HepG2 (cell line): ENCODE measurements around the gene MTFR1L. TPM values are rescaled to one million over a fixed set of nuclear protein-coding genes. Genes with fewer than 3 reads are reported as not detected.

ENCODE experiments used
- ATF5 ChIP-seq: sonication (generic); formaldehyde crosslinking; IDR thresholded peaks from 2 replicates; pipeline ENCODE4 v1.4.0; 2020; ENCODE audit warnings: mild to moderate bottlenecking, low read depth, missing genetic modification reagents
- CENPX ChIP-seq: sonication (generic); formaldehyde crosslinking; IDR thresholded peaks from 2 replicates; pipeline ENCODE4 v1.9.0; 2021; ENCODE audit warnings: mild to moderate bottlenecking, missing genetic modification reagents, moderate library complexity
- JUND ChIP-seq: sonication (generic); formaldehyde crosslinking; IDR thresholded peaks from 2 replicates; pipeline ENCODE4 v1.8.0; 2022; ENCODE audit warnings: mild to moderate bottlenecking, missing genetic modification reagents
- KAT8 ChIP-seq: IDR thresholded peaks from 2 replicates; pipeline ENCODE4 v1.6.1; 2016; ENCODE audit warnings: missing genetic modification reagents, missing compliant biosample characterization
- MAFF ChIP-seq: IDR thresholded peaks from 2 replicates; pipeline ENCODE4 v1.6.1; 2011; ENCODE audit warnings: low read depth, low read length, improper control_type of control experiment
- NAIF1 ChIP-seq: sonication (generic); formaldehyde crosslinking; IDR thresholded peaks from 2 replicates; pipeline ENCODE4 v1.5.0; 2020; ENCODE audit warnings: mild to moderate bottlenecking, missing genetic modification reagents, borderline replicate concordance
- PCBP1 ChIP-seq: fragments of 200-400 bp; formaldehyde crosslinking; IDR thresholded peaks from 2 replicates; pipeline ENCODE4 v1.6.1; 2017; ENCODE audit warnings: mild to moderate bottlenecking, low read depth, low read length, borderline replicate concordance
- SAP130 ChIP-seq: IDR thresholded peaks from 2 replicates; pipeline ENCODE4 v1.6.1; 2016; ENCODE audit warnings: low read depth
- SP140L ChIP-seq: sonication (generic); formaldehyde crosslinking; IDR thresholded peaks from 2 replicates; pipeline ENCODE4 v1.4.0; 2020; ENCODE audit warnings: missing genetic modification reagents, borderline replicate concordance
- TCF12 ChIP-seq, 2 experiments: fragments of 450-650 bp in 1 of 2; sonication (generic) in 1 of 2; formaldehyde crosslinking in 1 of 2; IDR thresholded peaks; 2 replicates each; pipeline versions ENCODE4 v1.6.1 to v1.8.0; 2017 to 2022; ENCODE audit warnings: antibody characterized with exemption in 1 of 2, mild to moderate bottlenecking in 1 of 2, missing genetic modification reagents in 1 of 2, moderate library complexity in 1 of 2
- ZBTB44 ChIP-seq: sonication (generic); formaldehyde crosslinking; IDR thresholded peaks from 2 replicates; pipeline ENCODE4 v1.4.0; 2020; ENCODE audit warnings: missing genetic modification reagents
- ZKSCAN1 ChIP-seq: fragments of 150-350 bp; IDR thresholded peaks from 2 replicates; pipeline ENCODE4 v1.6.1; 2014; ENCODE audit warnings: low read length
- ZNF382 ChIP-seq: sonication (generic); formaldehyde crosslinking; IDR thresholded peaks from 2 replicates; pipeline ENCODE4 v1.5.0; 2020; ENCODE audit warnings: missing genetic modification reagents, mild to moderate bottlenecking, borderline replicate concordance
- ZNF816 ChIP-seq: sonication (generic); formaldehyde crosslinking; IDR thresholded peaks from 2 replicates; pipeline ENCODE4 v1.8.0; 2022; ENCODE audit warnings: missing genetic modification reagents, mild to moderate bottlenecking, borderline replicate concordance
- polyA plus RNA-seq, 8 experiments: library from polyadenylated mRNA; depleted of rRNA in 3 of 8; stranded (reverse) in 7 of 8; unstranded in 1 of 8; fragments of >200 nt; fragmentation: Illumina TruSeq in 4 of 8; extraction: Trizol in 4 of 8; gene quantifications; 2 replicates each; pipeline versions ENCODE4 v1.2.1 to v1.2.3, GENCODE V29; 2011 to 2016; ENCODE audit warnings: low read depth in 4 of 8, missing spikeins in 1 of 8, mixed read lengths in 1 of 8; ENCODE audit not compliant: insufficient read depth in 1 of 8
- total RNA-seq, 5 experiments: library from RNA; depleted of rRNA; stranded (reverse); fragments of >200 nt; fragmentation: Illumina TruSeq; extraction: Trizol; gene quantifications; 2 replicates each; pipeline ENCODE4 v1.2.3, GENCODE V29; 2016; ENCODE audit warnings: low read depth in 1 of 5
- TF ChIP-seq, protein P1 (sequence below): sonication (generic); formaldehyde crosslinking; IDR thresholded peaks from 2 replicates; pipeline ENCODE4 v1.4.0; 2020; ENCODE audit warnings: mild to moderate bottlenecking, missing genetic modification reagents
- TF ChIP-seq, protein P2 (sequence below): sonication (generic); formaldehyde crosslinking; IDR thresholded peaks from 2 replicates; pipeline ENCODE4 v1.4.0; 2020; ENCODE audit warnings: mild to moderate bottlenecking, missing genetic modification reagents
- TF ChIP-seq, protein P3 (sequence below): sonication (generic); formaldehyde crosslinking; conservative IDR thresholded peaks from 2 replicates; pipeline ENCODE4 v1.4.0; 2020; ENCODE audit warnings: missing genetic modification reagents

The MTFR1L gene
- total and polyA plus RNA-seq, 2 of the 13 experiments (the other 11 are each of a cell fraction or from before 2014, with no cell fraction given): 38.0 to 55.7 TPM

GRCh38 chr1:25819491-25820246 is at the start of gene MTFR1L (continued):
- TF ChIP-seq PCBP1: no peak
- TF ChIP-seq, protein P1, sequence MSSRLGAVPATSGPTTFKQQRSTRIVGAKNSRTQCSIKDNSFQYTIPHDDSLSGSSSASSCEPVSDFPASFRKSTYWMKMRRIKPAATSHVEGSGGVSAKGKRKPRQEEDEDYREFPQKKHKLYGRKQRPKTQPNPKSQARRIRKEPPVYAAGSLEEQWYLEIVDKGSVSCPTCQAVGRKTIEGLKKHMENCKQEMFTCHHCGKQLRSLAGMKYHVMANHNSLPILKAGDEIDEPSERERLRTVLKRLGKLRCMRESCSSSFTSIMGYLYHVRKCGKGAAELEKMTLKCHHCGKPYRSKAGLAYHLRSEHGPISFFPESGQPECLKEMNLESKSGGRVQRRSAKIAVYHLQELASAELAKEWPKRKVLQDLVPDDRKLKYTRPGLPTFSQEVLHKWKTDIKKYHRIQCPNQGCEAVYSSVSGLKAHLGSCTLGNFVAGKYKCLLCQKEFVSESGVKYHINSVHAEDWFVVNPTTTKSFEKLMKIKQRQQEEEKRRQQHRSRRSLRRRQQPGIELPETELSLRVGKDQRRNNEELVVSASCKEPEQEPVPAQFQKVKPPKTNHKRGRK (CRISPR knock-in tag): no peak
- TF ChIP-seq ZBTB44 (CRISPR knock-in tag): peak; percentile 11; the same call in 1 of the 2 replicates
- TF ChIP-seq ZKSCAN1: no peak
- TF ChIP-seq, protein P2, sequence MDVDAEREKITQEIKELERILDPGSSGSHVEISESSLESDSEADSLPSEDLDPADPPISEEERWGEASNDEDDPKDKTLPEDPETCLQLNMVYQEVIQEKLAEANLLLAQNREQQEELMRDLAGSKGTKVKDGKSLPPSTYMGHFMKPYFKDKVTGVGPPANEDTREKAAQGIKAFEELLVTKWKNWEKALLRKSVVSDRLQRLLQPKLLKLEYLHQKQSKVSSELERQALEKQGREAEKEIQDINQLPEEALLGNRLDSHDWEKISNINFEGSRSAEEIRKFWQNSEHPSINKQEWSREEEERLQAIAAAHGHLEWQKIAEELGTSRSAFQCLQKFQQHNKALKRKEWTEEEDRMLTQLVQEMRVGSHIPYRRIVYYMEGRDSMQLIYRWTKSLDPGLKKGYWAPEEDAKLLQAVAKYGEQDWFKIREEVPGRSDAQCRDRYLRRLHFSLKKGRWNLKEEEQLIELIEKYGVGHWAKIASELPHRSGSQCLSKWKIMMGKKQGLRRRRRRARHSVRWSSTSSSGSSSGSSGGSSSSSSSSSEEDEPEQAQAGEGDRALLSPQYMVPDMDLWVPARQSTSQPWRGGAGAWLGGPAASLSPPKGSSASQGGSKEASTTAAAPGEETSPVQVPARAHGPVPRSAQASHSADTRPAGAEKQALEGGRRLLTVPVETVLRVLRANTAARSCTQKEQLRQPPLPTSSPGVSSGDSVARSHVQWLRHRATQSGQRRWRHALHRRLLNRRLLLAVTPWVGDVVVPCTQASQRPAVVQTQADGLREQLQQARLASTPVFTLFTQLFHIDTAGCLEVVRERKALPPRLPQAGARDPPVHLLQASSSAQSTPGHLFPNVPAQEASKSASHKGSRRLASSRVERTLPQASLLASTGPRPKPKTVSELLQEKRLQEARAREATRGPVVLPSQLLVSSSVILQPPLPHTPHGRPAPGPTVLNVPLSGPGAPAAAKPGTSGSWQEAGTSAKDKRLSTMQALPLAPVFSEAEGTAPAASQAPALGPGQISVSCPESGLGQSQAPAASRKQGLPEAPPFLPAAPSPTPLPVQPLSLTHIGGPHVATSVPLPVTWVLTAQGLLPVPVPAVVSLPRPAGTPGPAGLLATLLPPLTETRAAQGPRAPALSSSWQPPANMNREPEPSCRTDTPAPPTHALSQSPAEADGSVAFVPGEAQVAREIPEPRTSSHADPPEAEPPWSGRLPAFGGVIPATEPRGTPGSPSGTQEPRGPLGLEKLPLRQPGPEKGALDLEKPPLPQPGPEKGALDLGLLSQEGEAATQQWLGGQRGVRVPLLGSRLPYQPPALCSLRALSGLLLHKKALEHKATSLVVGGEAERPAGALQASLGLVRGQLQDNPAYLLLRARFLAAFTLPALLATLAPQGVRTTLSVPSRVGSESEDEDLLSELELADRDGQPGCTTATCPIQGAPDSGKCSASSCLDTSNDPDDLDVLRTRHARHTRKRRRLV (CRISPR knock-in tag): no peak
- TF ChIP-seq, protein P3, sequence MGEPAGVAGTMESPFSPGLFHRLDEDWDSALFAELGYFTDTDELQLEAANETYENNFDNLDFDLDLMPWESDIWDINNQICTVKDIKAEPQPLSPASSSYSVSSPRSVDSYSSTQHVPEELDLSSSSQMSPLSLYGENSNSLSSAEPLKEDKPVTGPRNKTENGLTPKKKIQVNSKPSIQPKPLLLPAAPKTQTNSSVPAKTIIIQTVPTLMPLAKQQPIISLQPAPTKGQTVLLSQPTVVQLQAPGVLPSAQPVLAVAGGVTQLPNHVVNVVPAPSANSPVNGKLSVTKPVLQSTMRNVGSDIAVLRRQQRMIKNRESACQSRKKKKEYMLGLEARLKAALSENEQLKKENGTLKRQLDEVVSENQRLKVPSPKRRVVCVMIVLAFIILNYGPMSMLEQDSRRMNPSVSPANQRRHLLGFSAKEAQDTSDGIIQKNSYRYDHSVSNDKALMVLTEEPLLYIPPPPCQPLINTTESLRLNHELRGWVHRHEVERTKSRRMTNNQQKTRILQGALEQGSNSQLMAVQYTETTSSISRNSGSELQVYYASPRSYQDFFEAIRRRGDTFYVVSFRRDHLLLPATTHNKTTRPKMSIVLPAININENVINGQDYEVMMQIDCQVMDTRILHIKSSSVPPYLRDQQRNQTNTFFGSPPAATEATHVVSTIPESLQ (CRISPR knock-in tag): peak; percentile 44; the same call in 1 of the 2 replicates
- TF ChIP-seq NAIF1 (CRISPR knock-in tag): 0 out of 2 replicates have a peak, but pooled peaks have one; percentile 29
- no peak for TF ChIP-seq ATF5 (CRISPR knock-in tag)
- TF ChIP-seq SAP130 (CRISPR knock-in tag): peak; percentile 91
- peak; percentile 30; the same call in 1 of the 2 replicates for TF ChIP-seq JUND (CRISPR knock-in tag)
- peak; percentile 85 for TF ChIP-seq KAT8 (CRISPR knock-in tag)
- no peak for TF ChIP-seq MAFF
- TF ChIP-seq CENPX (CRISPR knock-in tag): no peak
- TF ChIP-seq SP140L: no peak
- no peak; the same call in 1 of the 2 replicates for TF ChIP-seq ZNF816 (CRISPR knock-in tag)
- TF ChIP-seq ZNF382 (CRISPR knock-in tag): no peak
- no peak for TF ChIP-seq TCF12 (IDR thresholded peaks at IDR 0.05)
- no peak for TF ChIP-seq TCF12 (CRISPR knock-in tag; IDR thresholded peaks at IDR 0.05)
